RWPE1 (cell line): Measurements from ENCODE around the gene SALL2.

ENCODE experiments used
- CTCF ChIA-PET: fragments of 350-600 bp; sonication (Branson Sonifier 250); formaldehyde crosslinking; extraction: SDS; loops from one replicate; lab custom pipeline; 2021; lab: Yijun Ruan, JAX
- POLR2A ChIA-PET: fragments of 400-600 bp; formaldehyde crosslinking; extraction: SDS; loops from one replicate; lab custom pipeline; 2020; ENCODE audit warnings: antibody characterized with exemption; ENCODE audit not compliant: low non-redundant PET; lab: Yijun Ruan, JAX
- DNase-seq: peaks from one replicate; pipeline ENCODE4 v3.0.0; 2012; ENCODE audit warnings: low spot score
- H3K27ac ChIP-seq: fragments of 450-650 bp; 2 replicates; pipeline ENCODE4 v1.5.1; 2017
- CTCF ChIP-seq: fragments of 450-650 bp; conservative IDR thresholded peaks from 2 replicates; pipeline ENCODE4 v1.5.1; 2017; ENCODE audit warnings: low read depth, mild to moderate bottlenecking

SALL2 gene

GRCh38 chr14:21539189-21539940 lies 13.2 kb upstream of the SALL2 start:
- no peak for TF ChIP-seq CTCF
- CTCF ChIA-PET, result no interaction called here
- no peak overlapping the region for H3K27ac ChIP-seq
- POLR2A ChIA-PET, result no interaction called here
- DNase-seq, result no peak

GRCh38 chr14:21537090-21537424 lies 10.9 kb upstream of the SALL2 start:
- DNase-seq, result no peak
- CTCF ChIA-PET, result no interaction called here
- no peak for TF ChIP-seq CTCF
- POLR2A ChIA-PET, result no interaction called here
- no peak overlapping the region for H3K27ac ChIP-seq

- ChIA-PET POLR2A (no interaction called here), CTCF (no interaction called here)
- no peak for DNase-seq
- TF ChIP-seq CTCF, result no peak
- H3K27ac ChIP-seq, result no peak overlapping the region
Observed at GRCh38 chr14:21536418-21537089, 10.4 kb upstream of the SALL2 start.

- DNase-seq, result no peak
- POLR2A ChIA-PET, result no interaction called here
- CTCF ChIA-PET, result no interaction called here
- TF ChIP-seq CTCF, result no peak
- no peak overlapping the region for H3K27ac ChIP-seq
Observed at GRCh38 chr14:21535545-21536417, 9.6 kb upstream of the SALL2 start.

- no peak for DNase-seq
- no peak for TF ChIP-seq CTCF
- no peak overlapping the region for H3K27ac ChIP-seq
- POLR2A ChIA-PET, result no interaction called here
- CTCF ChIA-PET, result interaction anchor here (0.6 kb wide), 1 partner anchor 1318 kb away, joined by 4 read pairs; no protein-coding TSS in a partner anchor
Observed at GRCh38 chr14:21534576-21534975, 8.4 kb upstream of the SALL2 start.

GRCh38 chr14:21533294-21533693 lies 7.1 kb upstream of the SALL2 start:
- TF ChIP-seq CTCF, result no peak
- DNase-seq, result no peak
- CTCF ChIA-PET, result no interaction called here
- no peak overlapping the region for H3K27ac ChIP-seq
- POLR2A ChIA-PET, result no interaction called here
